ENCODE results near the gene HK1.
"Not testable (repeated sequence)": the region's sequence is repeated elsewhere in the genome, so short reads cannot be mapped to it uniquely, and the experiment has no call there.

The HK1 gene

GRCh38 chr10:69328380-69328735, 50.1 kb downstream of the HK1 start:
- DNase-seq (ENCODE audit: low read depth), result no peak

- not testable (repeated sequence) for DNase-seq (ENCODE audit: low read depth)
These were observed 50.6 kb downstream of the HK1 start for GRCh38 chr10:69328888-69329287.

GRCh38 chr10:69329721-69330178, 51.5 kb downstream of the HK1 start:
- no peak for DNase-seq (ENCODE audit: low read depth)

- no peak for DNase-seq (ENCODE audit: low read depth)
These were observed 52.9 kb downstream of the HK1 start for GRCh38 chr10:69331161-69331560.

DNA sequence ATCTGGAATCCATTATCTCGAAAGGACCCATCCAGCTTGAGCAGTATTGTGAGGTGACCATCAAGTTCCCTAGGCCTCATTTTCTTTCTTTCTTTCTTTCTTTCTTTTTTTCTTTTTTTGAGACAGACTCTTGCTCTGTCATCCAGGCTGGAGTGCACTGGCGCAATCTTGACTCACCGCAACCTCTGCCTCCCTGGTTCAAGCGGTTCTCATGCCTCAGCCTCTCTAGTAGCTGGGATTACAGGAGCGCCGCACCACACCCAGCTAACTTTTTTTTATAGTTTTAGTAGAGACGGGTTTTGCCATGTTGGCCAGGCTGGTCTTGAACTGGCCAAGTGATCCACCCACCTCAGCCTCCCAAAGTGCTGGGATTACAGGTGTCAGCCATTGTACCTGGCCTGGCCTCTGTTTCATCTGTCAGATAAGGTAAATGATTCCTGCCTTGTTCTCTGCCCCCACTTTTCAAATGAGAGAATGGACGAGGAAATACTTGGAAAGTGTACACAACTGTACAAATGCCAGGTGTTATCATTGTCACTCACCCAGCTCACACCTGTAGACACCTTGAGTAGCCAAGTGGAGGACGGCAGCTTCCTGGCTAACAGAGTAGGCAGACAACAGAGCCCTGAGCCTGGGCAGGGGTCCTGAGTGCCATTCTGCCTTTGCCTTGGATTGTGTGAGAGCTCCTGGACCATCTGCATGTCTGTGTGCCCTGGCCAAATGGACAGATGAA, 54.1 kb downstream of the HK1 start:
- no peak for DNase-seq (ENCODE audit: low read depth)

GRCh38 chr10:69333205-69333604, 54.9 kb downstream of the HK1 start:
- DNase-seq (ENCODE audit: low read depth), result no peak

DNA sequence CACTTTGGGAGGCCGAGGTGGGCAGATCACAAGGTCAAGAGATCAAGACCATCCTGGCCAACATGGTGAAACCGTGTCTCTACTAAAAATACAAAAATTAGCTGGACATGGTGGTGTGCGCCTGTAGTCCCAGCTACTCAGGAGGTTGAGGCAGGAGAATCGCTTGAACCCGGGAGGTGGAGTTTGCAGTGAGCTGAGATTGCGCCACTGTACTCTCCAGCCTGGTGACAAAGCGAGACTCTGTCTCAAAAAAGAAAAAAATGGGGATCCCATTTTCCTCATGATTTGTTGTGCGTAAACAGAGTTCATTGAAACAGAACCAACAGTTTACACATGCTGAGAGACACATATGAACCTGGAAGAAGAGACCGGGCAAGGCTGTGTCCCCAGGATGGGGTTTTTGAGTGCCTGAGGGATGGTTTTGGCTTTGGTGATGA, 55.6 kb downstream of the HK1 start:
- not testable (repeated sequence) for DNase-seq (ENCODE audit: low read depth)

DNA sequence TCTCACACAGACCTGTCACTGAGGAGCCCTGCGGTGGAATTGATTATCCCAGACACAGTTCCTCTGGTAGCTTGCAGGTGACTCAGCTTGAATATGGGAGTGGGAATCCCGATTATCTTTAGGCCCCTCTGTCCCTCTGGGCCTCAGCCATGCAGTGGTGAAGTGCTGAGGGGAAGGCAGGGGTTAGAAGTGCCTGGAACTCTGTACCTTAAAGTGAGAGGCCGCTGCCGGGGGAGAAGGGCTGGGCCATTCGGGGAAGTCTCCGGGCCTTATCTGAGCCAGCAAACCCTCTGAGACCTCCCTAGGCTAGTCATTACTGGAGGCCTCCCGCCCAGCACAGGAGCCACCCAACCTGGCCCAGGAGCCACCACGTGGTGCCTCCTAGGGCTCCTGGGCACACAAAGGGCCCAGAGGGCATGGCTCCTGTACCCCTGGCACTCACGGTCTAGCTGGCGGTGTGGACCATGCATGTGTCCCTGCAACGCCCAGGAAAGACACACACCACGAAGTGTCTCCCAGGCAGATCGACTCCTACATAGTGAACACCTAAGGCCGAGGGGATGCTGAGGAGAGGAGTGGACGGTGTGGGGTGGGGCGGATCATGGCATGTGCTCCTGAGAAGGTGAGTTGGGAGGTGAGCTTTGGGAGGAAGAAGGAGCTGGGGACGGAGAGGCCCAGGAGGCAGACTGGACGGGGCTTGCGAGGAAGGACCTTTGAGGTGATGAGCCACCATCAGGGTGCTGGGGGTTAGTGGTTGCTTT, 56.2 kb downstream of the HK1 start:
- no peak for DNase-seq (ENCODE audit: low read depth)

- DNase-seq (ENCODE audit: low read depth), result no peak
These were observed 56.8 kb downstream of the HK1 start for GRCh38 chr10:69335063-69335587.

DNA sequence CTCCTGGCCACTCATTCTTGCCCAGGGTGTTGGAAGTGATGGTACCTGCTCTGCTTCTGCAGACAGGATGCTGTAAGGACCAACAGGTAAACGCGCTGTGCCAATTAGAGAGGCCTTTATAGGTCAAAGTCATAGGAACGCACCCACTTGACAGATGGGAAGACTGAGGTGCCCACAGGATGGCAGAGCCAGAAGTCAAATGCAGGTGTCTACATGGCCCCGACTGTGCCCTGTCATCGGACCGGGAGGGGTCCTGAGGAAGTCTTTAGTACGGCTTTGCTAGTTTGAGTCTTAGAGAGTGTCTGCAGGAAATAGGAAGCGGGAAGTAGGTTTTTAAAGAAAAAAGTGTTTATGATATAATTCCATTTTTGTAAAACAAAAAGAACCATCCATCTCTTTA, 57.3 kb downstream of the HK1 start:
- no peak for DNase-seq (ENCODE audit: low read depth)

GRCh38 chr10:69336952-69337295, 58.6 kb downstream of the HK1 start:
- no peak for DNase-seq (ENCODE audit: low read depth)

DNA sequence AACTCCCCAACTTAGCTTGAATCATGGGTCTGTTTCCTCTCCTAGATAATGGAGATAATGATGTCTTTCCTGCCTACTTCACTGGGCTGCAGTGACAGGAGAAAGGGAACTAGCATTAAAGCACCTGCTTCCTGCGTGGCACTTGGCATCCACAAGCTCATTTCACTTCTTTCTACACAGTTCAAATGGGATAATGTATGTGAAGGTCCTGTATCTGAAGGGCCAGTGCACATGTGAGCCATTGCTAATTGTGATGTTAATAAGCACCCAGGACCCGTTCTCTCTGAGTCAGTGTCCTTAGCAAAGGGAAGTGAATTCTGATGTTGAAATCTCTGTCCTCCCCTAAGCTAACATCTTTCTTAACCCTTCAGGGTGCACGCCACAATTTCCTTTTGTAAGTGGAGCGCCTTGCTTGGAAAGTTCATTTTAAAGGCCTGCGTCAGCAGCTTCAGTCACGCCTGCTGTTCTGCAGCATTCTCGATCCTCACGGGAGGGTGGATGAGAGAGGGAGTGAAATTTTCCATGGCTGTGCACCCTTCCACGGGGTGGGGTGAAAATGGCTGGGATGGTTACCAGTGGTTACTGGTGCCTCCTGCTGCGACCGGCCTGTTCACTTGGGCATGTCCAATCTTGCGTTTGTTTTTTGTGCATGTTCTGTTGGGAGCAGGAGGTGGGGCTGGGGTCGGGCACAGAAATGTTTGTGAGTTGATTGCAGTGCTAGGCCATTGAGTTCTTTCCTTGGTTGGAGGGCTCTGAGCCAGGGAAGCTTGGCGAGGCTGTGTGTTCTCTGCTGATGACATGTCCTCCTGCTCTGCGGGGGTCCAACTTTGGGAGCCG, 59.2 kb downstream of the HK1 start:
- DNase-seq (ENCODE audit: low read depth), result peak; percentile 72

DNA sequence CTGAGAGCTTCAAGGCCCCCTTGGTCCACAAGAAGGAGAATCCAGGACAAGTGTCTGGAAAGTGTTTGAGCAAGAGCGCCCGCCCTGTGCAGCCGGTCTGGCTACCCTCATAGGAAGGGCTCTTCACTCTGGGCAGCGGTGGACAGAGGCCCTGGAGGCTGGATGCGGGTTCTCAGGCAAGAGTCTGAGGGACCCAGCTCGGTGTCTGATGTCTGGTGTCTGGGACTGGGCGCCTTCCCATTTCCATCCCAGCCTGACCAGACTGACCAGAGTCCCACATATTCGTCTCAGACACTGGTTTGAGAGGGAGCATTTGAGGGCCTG, 59.8 kb downstream of the HK1 start:
- no peak for DNase-seq (ENCODE audit: low read depth)

- DNase-seq (ENCODE audit: low read depth), result no peak
These were observed 60.5 kb downstream of the HK1 start for GRCh38 chr10:69338547-69339450.

DNA sequence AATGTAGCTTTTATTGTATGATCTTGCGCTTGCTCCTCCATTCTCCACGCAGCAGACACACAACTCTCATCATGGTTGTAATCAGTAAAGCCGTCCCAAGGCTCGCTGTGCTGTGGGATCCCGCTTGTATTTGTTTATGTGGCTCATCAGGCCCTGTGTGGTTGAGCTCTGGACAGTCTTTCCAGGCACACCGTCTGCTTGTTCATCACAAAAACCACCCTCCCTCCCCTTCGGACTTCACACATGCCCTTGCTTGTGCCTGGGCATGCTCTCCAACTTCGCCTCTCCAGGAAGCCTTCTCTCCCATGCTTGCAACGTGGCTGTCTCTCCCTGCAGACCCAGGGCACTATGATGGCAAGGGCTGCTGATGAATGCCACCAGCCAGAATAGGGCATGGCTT, 62.4 kb downstream of the HK1 start:
- DNase-seq (ENCODE audit: low read depth), result no peak

DNA sequence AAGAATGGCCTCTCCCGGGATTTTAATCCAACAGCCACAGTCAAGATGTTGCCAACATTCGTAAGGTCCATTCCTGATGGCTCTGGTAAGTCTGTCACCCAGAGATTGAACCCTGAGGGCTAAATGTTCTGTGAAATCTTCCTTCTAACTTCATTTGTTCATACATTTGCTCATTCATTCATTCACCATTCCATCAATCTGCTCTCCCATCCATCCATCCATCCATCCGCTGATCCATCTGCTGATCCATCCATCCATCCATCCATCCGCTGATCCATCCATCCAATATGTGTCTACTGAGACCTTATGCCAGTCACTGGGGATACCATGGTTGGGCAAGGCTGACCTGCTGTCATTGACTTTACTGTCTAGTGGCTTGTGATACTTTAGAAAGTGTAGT, 65.6 kb downstream of the HK1 start:
- no peak for DNase-seq (ENCODE audit: low read depth)

GRCh38 chr10:69344591-69345252, 66.4 kb downstream of the HK1 start:
- no peak for DNase-seq (ENCODE audit: low read depth)

DNA sequence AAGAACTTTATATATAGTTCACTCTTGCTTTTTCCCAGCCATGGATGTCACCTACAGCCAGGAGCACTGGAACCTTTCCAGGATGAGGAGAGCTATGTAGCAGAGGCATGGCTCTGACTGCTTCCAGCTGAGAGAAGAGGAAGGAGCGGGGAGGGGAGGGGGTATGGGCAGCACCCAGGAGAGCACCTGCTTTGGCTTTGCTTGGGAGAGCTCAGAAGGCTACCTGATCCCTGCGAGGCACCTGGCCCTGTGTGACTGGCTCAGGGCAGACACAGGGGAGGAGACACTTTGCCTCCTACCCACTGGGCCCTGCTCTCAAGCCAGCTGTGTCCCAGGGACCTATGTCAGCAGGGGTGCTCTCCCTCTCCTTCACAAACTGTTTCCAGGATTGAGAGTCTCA, 67.1 kb downstream of the HK1 start:
- DNase-seq (ENCODE audit: low read depth), result no peak

DNA sequence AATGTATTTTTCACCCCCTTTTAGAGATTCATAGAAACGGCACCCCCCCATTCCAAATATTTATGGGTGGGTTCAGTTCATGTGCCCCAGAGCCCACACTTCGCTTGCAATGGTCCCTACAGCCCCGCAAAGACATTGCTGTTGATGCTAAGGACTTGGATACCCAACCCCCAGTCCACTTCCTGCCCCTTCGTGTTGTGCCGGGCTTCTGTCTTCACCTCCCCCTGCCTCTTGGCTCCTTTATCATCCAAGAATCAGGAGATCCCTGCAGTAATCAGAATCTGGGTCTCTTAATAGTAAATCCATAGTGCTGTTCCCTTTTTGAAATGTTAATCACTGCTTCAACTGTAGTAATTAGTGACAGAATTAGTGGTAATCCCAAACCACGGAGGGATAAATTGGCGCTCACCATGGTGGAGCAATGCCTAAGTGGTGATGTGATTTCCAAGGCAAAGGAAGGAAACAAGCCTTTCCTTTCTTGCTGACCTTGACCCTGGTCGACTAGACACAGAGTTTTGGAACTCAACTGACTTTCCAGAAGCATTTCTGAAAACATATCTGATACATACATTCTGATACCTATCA, 67.7 kb downstream of the HK1 start:
- DNase-seq (ENCODE audit: low read depth), result no peak

- DNase-seq (ENCODE audit: low read depth), result no peak
These were observed 68.5 kb downstream of the HK1 start for GRCh38 chr10:69346776-69347175.
